Measurements from ENCODE around the gene CTBS. TPM values are rescaled to one million over a fixed set of nuclear protein-coding genes. Genes with fewer than 3 reads are reported as not detected.

The CTBS gene
- 10 to 100 TPM; 18.0 to 19.8 TPM for total RNA-seq
- 10 to 100 TPM; 16.3 to 21.1 (median 18.2) TPM for polyA plus RNA-seq
- 10.1 to 21.4 (median 15.3) reads per million in 6 experiments for total RNA-seq

GRCh38 chr1:84573967-84574842 lies at the start of gene CTBS:
TSS of gene CTBS (minus strand) at chr1:84574440. CDS start at chr1:84574415, 25 bp downstream.
- H3K27ac Mint-ChIP-seq: peak within 1 kb of the TSS; percentile 98 to 100 (median 100)
- POLR2A ChIA-PET: interaction anchor here (0.9 to 5.0 kb wide), 19 partner anchors 9 to 430 kb away, joined by 3 to 41 read pairs (median 4); partner anchors contain the start of genes GNG5, PRKACB, RPF1 and SPATA1
- H3K4me1 Mint-ChIP-seq: peaks cover 33 to 50% (median 40%) of the 10 kb centered on the region in 4 donors
- no peaks in the 10 kb centered on the region for H3K27me3 Mint-ChIP-seq
- H3K9me3 Mint-ChIP-seq: no peaks in the 10 kb centered on the region
- ATAC-seq (peak; percentile 89 to 90), DNase-seq (peak; percentile 71 to 92 (median 84))
- H3K36me3 Mint-ChIP-seq: peaks cover 0 to 19% (median 11%) of the 10 kb centered on the region in 3 donors
- H3K4me3 Mint-ChIP-seq: peak within 1 kb of the TSS; percentile 95 to 99 (median 98)

GRCh38 chr1:84621553-84621952 lies 47.3 kb upstream of the CTBS start:
- ATAC-seq: no peak
- POLR2A ChIA-PET: interaction anchor here (1.8 kb wide), 1 partner anchor 10 kb away, joined by 13 read pairs; no protein-coding TSS in a partner anchor
- Mint-ChIP-seq H3K4me3 (peak overlapping the region in 4 of 10 donors; percentile 14 to 80 (median 64)), H3K27me3 (peaks cover 1 to 8% (median 4%) of the 10 kb centered on the region in 5 donors), H3K4me1 (peaks cover 2 to 11% (median 5%) of the 10 kb centered on the region in 4 donors), H3K9me3 (no peaks in the 10 kb centered on the region), H3K27ac (no peak overlapping the region), H3K36me3 (no peaks in the 10 kb centered on the region)
- peak in 1 of 10 donors; percentile 2 for DNase-seq

DNA sequence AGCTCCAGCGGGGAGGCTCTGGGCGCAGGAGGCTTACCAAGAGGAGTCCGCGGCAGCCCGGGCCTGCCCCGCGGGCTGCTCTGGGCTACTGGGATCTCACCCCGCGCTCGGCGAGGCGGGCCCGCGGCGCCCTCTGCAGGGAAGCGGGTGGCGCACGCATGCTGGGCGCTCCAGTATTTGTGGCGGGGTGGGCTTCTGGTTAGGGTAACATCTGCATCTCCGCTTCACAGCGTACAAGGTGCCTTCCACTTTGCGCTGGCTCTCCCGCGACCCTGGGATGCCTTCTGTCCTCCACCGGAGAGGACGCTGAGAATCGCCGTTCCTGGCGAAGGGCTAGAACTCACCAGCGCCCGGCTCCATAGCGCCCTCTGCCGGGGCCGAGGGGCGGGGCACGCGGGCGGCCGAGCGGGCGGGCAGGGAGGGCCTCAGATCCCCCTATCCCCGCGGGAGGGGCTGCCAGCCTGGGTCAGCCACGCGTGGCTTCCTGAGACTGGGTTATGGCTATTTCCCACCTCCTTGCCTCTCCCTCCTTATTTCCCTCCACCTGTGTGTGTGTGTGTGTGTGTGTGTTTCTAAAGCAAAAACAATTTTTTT lies 46.6 kb upstream of the CTBS start:
- peaks cover 0 to 4% (median under 1%) of the 10 kb centered on the region in 5 donors for H3K27me3 Mint-ChIP-seq
- POLR2A ChIA-PET: interaction anchor here (1.0 to 1.8 kb wide), 4 partner anchors 9 to 477 kb away, joined by 4 to 13 read pairs (median 6); partner anchors contain the start of genes CTBS and PRKACB
- H3K4me3 Mint-ChIP-seq: peak overlapping the region; percentile 80 to 96 (median 92)
- no peaks in the 10 kb centered on the region for H3K9me3 Mint-ChIP-seq
- ATAC-seq: peak; percentile 94 to 95
- H3K4me1 Mint-ChIP-seq: peaks cover 2 to 11% (median 5%) of the 10 kb centered on the region in 4 donors
- peak; percentile 63 to 95 (median 82) for DNase-seq
- H3K36me3 Mint-ChIP-seq: no peaks in the 10 kb centered on the region
- peak overlapping the region in 8 of 10 donors; percentile 47 to 96 (median 83) for H3K27ac Mint-ChIP-seq

DNA sequence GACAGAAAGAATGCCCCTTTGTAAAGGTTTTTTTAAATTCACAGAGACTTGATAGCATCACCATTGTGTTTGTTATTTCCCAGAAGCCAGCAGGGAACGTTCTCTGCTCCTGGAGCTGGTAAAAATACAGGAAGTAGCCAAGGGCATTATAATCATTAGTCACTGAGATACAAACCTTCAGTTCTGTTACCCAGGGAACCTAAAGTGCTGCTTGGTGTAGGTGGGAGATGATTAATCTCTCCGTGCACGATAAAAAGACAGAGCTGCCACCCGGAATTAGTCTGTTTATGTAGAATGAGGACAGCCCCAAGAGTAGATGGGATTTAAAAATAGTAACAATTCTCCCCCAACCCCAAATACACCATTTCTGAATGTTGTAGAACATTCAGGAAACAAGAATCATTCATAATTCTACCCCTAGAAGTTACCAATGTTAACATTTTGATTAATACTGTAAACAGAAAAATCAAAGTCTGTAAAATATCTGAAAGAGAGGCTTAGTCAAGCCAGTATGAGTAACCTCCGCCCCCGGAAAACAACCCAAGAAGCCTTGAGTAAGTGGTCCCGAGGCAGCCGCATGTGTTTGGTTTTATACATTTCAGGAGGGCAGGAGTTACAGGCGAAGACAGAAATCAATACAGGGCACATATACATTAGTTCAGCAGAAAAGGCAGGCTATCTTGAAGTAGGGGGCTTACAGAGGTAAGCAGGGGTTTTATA lies 45.3 kb upstream of the CTBS start:
- peak overlapping the region; percentile 6 to 96 (median 65) for H3K4me3 Mint-ChIP-seq
- DNase-seq: no peak
- POLR2A ChIA-PET: interaction anchor here (1.1 to 1.8 kb wide), 5 partner anchors 8 to 178 kb away, joined by 4 to 13 read pairs (median 5); partner anchors contain the start of gene CTBS
- H3K36me3 Mint-ChIP-seq: no peaks in the 10 kb centered on the region
- peak overlapping the region in 4 of 10 donors; percentile 34 to 68 (median 59) for H3K27ac Mint-ChIP-seq
- H3K27me3 Mint-ChIP-seq: peaks cover 0 to 5% (median 0%) of the 10 kb centered on the region in 5 donors
- no peak for ATAC-seq
- peaks cover 2 to 11% (median 5%) of the 10 kb centered on the region in 4 donors for H3K4me1 Mint-ChIP-seq
- peaks cover 0 to 4% (median 0%) of the 10 kb centered on the region in 9 donors for H3K9me3 Mint-ChIP-seq

DNA sequence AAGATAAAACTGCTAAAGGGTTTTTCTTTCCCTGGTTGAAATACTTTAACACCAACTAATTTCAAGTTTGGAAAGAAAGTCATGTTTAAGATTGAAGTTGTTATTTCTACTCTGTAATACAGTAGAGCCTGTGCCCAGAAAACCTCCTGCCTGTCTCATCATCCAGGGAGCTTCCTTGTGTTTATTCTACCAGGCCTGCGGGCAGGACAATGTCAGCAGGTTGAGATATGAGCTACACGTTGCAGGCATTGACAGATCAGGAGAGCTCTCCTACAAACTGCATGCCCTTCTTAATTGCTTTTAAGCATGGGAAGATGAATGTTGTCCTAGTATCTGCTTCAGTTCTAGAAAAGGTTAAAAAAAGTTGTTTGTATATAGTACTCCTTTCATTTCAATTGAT lies 43.1 kb upstream of the CTBS start:
- Mint-ChIP-seq H3K27ac (no peak overlapping the region), H3K27me3 (peaks cover 0 to 6% (median 0%) of the 10 kb centered on the region in 5 donors), H3K36me3 (peaks cover 0 to 5% (median 5%) of the 10 kb centered on the region in 3 donors), H3K4me3 (no peak overlapping the region), H3K9me3 (peaks cover 0 to 11% (median 5%) of the 10 kb centered on the region in 9 donors), H3K4me1 (peaks cover 7 to 19% (median 17%) of the 10 kb centered on the region in 4 donors)
- DNase-seq (no peak), ATAC-seq (no peak)
- POLR2A ChIA-PET: no interaction called here

GRCh38 chr1:84615790-84616189 lies 41.5 kb upstream of the CTBS start:
- POLR2A ChIA-PET: no interaction called here
- ATAC-seq: no peak
- Mint-ChIP-seq H3K4me3 (no peak overlapping the region), H3K27me3 (peaks cover 0 to 9% (median 0%) of the 10 kb centered on the region in 5 donors), H3K27ac (no peak overlapping the region), H3K36me3 (peaks cover 0 to 5% (median 5%) of the 10 kb centered on the region in 3 donors), H3K4me1 (peaks cover 18 to 34% (median 27%) of the 10 kb centered on the region in 4 donors), H3K9me3 (peaks cover 0 to 11% (median 5%) of the 10 kb centered on the region in 9 donors)
- no peak for DNase-seq

- no peak overlapping the region for H3K4me3 Mint-ChIP-seq
- POLR2A ChIA-PET: interaction anchor here (0.6 to 0.9 kb wide), 2 partner anchors 40 to 82 kb away, joined by 4 to 5 read pairs; partner anchors contain the start of gene CTBS
- H3K27me3 Mint-ChIP-seq: peaks cover 0 to 5% (median 0%) of the 10 kb centered on the region in 5 donors
- DNase-seq (no peak), ATAC-seq (no peak)
- peak overlapping the region in 1 of 10 donors; percentile 66 for H3K27ac Mint-ChIP-seq
- H3K36me3 Mint-ChIP-seq: peaks cover 0 to 5% (median 5%) of the 10 kb centered on the region in 3 donors
- H3K9me3 Mint-ChIP-seq: peaks cover 0 to 15% (median 5%) of the 10 kb centered on the region in 9 donors
- H3K4me1 Mint-ChIP-seq: peaks cover 18 to 33% (median 22%) of the 10 kb centered on the region in 4 donors
Observed at GRCh38 chr1:84613887-84614286, 39.6 kb upstream of the CTBS start.

- ATAC-seq (no peak), DNase-seq (no peak)
- Mint-ChIP-seq H3K27ac (peak overlapping the region in 9 of 10 donors; percentile 87 to 97 (median 96)), H3K27me3 (peaks cover 0 to 5% (median 0%) of the 10 kb centered on the region in 5 donors), H3K36me3 (peaks cover 0 to 5% (median 5%) of the 10 kb centered on the region in 3 donors), H3K4me3 (peak overlapping the region in 1 of 10 donors; percentile 37), H3K9me3 (peaks cover 0 to 15% (median 5%) of the 10 kb centered on the region in 9 donors), H3K4me1 (peaks cover 18 to 33% (median 22%) of the 10 kb centered on the region in 4 donors)
- POLR2A ChIA-PET: interaction anchor here (0.8 to 4.0 kb wide), 4 partner anchors 39 to 178 kb away, joined by 4 to 41 read pairs (median 12); partner anchors contain the start of genes CTBS, GNG5, RPF1 and SPATA1
Observed at GRCh38 chr1:84613026-84613425, 38.8 kb upstream of the CTBS start.

DNA sequence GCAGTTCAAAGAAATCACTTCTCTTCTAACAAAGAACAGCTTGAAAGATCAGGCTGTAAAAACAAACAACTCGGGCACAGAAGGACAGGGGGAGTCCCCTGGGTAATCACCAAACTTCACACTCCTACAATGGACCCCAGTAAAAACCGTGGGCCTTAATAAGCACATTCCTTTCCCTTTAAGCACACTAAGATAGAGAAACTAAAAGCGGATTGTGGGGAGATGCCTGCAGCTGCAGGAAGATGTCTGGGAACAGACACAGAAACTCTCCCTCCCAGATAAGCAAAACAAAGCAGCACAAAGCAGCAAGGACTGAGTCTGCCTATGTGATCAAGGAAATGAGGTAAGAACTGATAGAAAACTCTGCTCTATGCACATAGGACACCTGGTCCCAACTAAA lies 37.6 kb upstream of the CTBS start:
- peak overlapping the region; percentile 49 to 85 (median 66) for H3K4me3 Mint-ChIP-seq
- DNase-seq: peak in 7 of 10 donors; percentile 12 to 67 (median 45)

GRCh38 chr1:84611091-84611490 lies 36.9 kb upstream of the CTBS start:
- Mint-ChIP-seq H3K27ac (peak overlapping the region; percentile 88 to 97 (median 96)), H3K4me3 (peak overlapping the region in 9 of 10 donors; percentile 49 to 85 (median 67)), H3K36me3 (peaks cover 0 to 13% (median 12%) of the 10 kb centered on the region in 3 donors), H3K9me3 (peaks cover 0 to 22% (median 14%) of the 10 kb centered on the region in 9 donors), H3K27me3 (peaks cover 0 to 5% (median 0%) of the 10 kb centered on the region in 5 donors), H3K4me1 (peaks cover 18 to 33% (median 22%) of the 10 kb centered on the region in 4 donors)
- ATAC-seq (peak in 1 of 2 donors; percentile 10), DNase-seq (no peak)
- POLR2A ChIA-PET: interaction anchor here (0.9 to 4.0 kb wide), 8 partner anchors 10 to 467 kb away, joined by 3 to 41 read pairs (median 8); partner anchors contain the start of genes CTBS, GNG5, PRKACB and RPF1

More for the DNA sequence above, 37.6 kb upstream of the CTBS start:
- peaks cover 0 to 5% (median 0%) of the 10 kb centered on the region in 5 donors for H3K27me3 Mint-ChIP-seq
- H3K4me1 Mint-ChIP-seq: peaks cover 18 to 33% (median 22%) of the 10 kb centered on the region in 4 donors
- peaks cover 0 to 6% (median 5%) of the 10 kb centered on the region in 3 donors for H3K36me3 Mint-ChIP-seq
- ATAC-seq: peak; percentile 96
- peaks cover 0 to 15% (median 8%) of the 10 kb centered on the region in 9 donors for H3K9me3 Mint-ChIP-seq
- peak overlapping the region; percentile 88 to 97 (median 96) for H3K27ac Mint-ChIP-seq
- POLR2A ChIA-PET: interaction anchor here (0.9 to 4.0 kb wide), 9 partner anchors 9 to 468 kb away, joined by 3 to 41 read pairs (median 7); partner anchors contain the start of genes CTBS, GNG5, PRKACB and RPF1

GRCh38 chr1:84606977-84607376 lies 32.7 kb upstream of the CTBS start:
- Mint-ChIP-seq H3K4me1 (peaks cover 12 to 16% (median 14%) of the 10 kb centered on the region in 4 donors), H3K36me3 (peaks cover 0 to 40% (median 34%) of the 10 kb centered on the region in 3 donors), H3K9me3 (peaks cover 0 to 41% (median 31%) of the 10 kb centered on the region in 9 donors), H3K27me3 (peaks cover 0 to 5% (median 0%) of the 10 kb centered on the region in 5 donors), H3K4me3 (no peak overlapping the region), H3K27ac (no peak overlapping the region)
- ATAC-seq (no peak), DNase-seq (no peak)
- POLR2A ChIA-PET: interaction anchor here (2.9 kb wide), 1 partner anchor 33 kb away, joined by 11 read pairs; the partner anchor contains the start of gene CTBS

All from naive thymus-derived CD8-positive, alpha-beta T cell (primary cell).